Epithelial cell of esophagus (primary cell): ENCODE data around the gene NF2.

Experiments used
- DNase-seq: peaks from one replicate; pipeline ENCODE4 v3.0.0; 2010; ENCODE audit warnings: low read depth
- H3K4me3 ChIP-seq: 2 replicates; pipeline ENCODE4 v1.5.1; 2011; ENCODE audit warnings: mild to moderate bottlenecking, low read length, control low read depth
- CTCF ChIP-seq: IDR thresholded peaks from 2 replicates; pipeline ENCODE4 v1.5.1; 2011; ENCODE audit warnings: low read depth, mild to moderate bottlenecking, low read length, control low read depth, inconsistent platforms; ENCODE audit not compliant: insufficient read depth; ENCODE audit errors: missing control alignments

Gene NF2

GRCh38 chr22:29735416-29735815 is 132.0 kb downstream of the NF2 start:
- no peak for TF ChIP-seq CTCF
- no peak overlapping the region for H3K4me3 ChIP-seq
- DNase-seq, result no peak

- no peak overlapping the region for H3K4me3 ChIP-seq
- no peak for TF ChIP-seq CTCF
These were observed 134.1 kb downstream of the NF2 start for GRCh38 chr22:29737251-29738117.

GRCh38 chr22:29738118-29738815 is 134.8 kb downstream of the NF2 start:
- H3K4me3 ChIP-seq, result no peak overlapping the region
- no peak for DNase-seq
- no peak for TF ChIP-seq CTCF

More at GRCh38 chr22:29737251-29738117, 134.1 kb downstream of the NF2 start:
- no peak for DNase-seq

- no peak for DNase-seq
- no peak overlapping the region for H3K4me3 ChIP-seq
- no peak for TF ChIP-seq CTCF
These were observed 136.0 kb downstream of the NF2 start for GRCh38 chr22:29739346-29739875.

GRCh38 chr22:29740216-29740615 is 136.8 kb downstream of the NF2 start:
- H3K4me3 ChIP-seq, result no peak overlapping the region
- DNase-seq, result no peak
- no peak for TF ChIP-seq CTCF

- DNase-seq, result no peak
- no peak for TF ChIP-seq CTCF
- no peak overlapping the region for H3K4me3 ChIP-seq
These were observed 138.5 kb downstream of the NF2 start for GRCh38 chr22:29741926-29742325.
